Panc1 (cell line): Measurements from ENCODE around the gene PNKP. TPM values are rescaled to one million over a fixed set of nuclear protein-coding genes. Genes with fewer than 3 reads are reported as not detected.
A peak's percentile ranks its signal among the peaks of the same experiment; 100 is the strongest.

Experiments used
- ATAC-seq: fragments of 200-7000 bp; cut with Tn5 transposase; 2 replicates; pipeline ENCODE4 v1.9.1; 2020; ENCODE audit warnings: mild to moderate bottlenecking, moderate library complexity
- BruUV-seq: library from RNA; stranded (reverse); fragments of 400-500 nt; replicated peaks from 2 replicates; lab custom pipeline; 2021; lab: Mats Ljungman, UMichigan
- CTCF ChIA-PET: fragments of 300-600 bp; sonication (Branson Sonifier 250); formaldehyde crosslinking; loops from one replicate; lab custom pipeline; 2022; ENCODE audit warnings: antibody characterized with exemption; lab: Charles Lee
- POLR2A ChIA-PET: fragments of 300-600 bp; sonication (Branson Sonifier 250); formaldehyde crosslinking; loops from one replicate; lab custom pipeline; 2022; ENCODE audit warnings: antibody characterized with exemption; lab: Charles Lee
- DNase-seq: peaks from one replicate; pipeline ENCODE4 v3.0.0-alpha.2; 2010; ENCODE audit warnings: low read depth, low spot score
- H3K27ac ChIP-seq: 2 replicates; pipeline ENCODE4 v1.5.1; 2011; ENCODE audit warnings: mild to moderate bottlenecking, low read length, inconsistent platforms
- H3K27me3 ChIP-seq: fragments of 200-500 bp; sonication (Bioruptor generic); 2 replicates; pipeline ENCODE4 v1.6.0; 2014; ENCODE audit warnings: low read length, inconsistent platforms; ENCODE audit not compliant: control insufficient read depth, insufficient read depth
- H3K36me3 ChIP-seq: fragments of 200-500 bp; sonication (Bioruptor generic); 2 replicates; pipeline ENCODE4 v1.5.1; 2014; ENCODE audit warnings: inconsistent platforms, mild to moderate bottlenecking, low read length, moderate library complexity; ENCODE audit not compliant: control insufficient read depth, insufficient read depth
- H3K4me1 ChIP-seq: 2 replicates; pipeline ENCODE4 v1.5.1; 2011; ENCODE audit warnings: inconsistent platforms, mild to moderate bottlenecking, low read length, moderate library complexity; ENCODE audit not compliant: control insufficient read depth, insufficient read depth
- H3K4me3 ChIP-seq, 2 experiments: 2 replicates each; pipeline ENCODE4 v1.5.1; 2011 to 2012; ENCODE audit warnings: low read depth in 2 of 2, low read length in 2 of 2, mild to moderate bottlenecking in 2 of 2, inconsistent platforms in 1 of 2, moderate library complexity in 1 of 2
- H3K9me3 ChIP-seq: fragments of 200-500 bp; sonication (Bioruptor generic); 2 replicates; pipeline ENCODE4 v1.5.1; 2014; ENCODE audit warnings: low read depth, mild to moderate bottlenecking, inconsistent platforms, low read length, moderate library complexity; ENCODE audit not compliant: control insufficient read depth, insufficient read depth
- CTCF ChIP-seq: fragments of 450-650 bp; IDR thresholded peaks from 2 replicates; pipeline ENCODE4 v1.5.1; 2017; ENCODE audit warnings: mild to moderate bottlenecking
- POLR2AphosphoS5 ChIP-seq: IDR thresholded peaks from 2 replicates; pipeline ENCODE4 v1.6.1; 2012; ENCODE audit warnings: mild to moderate bottlenecking, low read depth, low read length, moderate library complexity
- REST ChIP-seq, 2 experiments: IDR thresholded peaks; 2 replicates each; pipeline ENCODE4 v1.6.1; 2011 to 2012; ENCODE audit warnings: low read depth in 2 of 2, control low read depth in 1 of 2, low read length in 1 of 2, mild to moderate bottlenecking in 1 of 2, moderate library complexity in 1 of 2; ENCODE audit not compliant: insufficient read depth in 1 of 2
- SIN3A ChIP-seq: IDR thresholded peaks from 2 replicates; pipeline ENCODE4 v1.6.1; 2012; ENCODE audit warnings: low read depth, mild to moderate bottlenecking, low read length, moderate library complexity, borderline replicate concordance; ENCODE audit not compliant: insufficient read depth
- TCF7L2 ChIP-seq: IDR thresholded peaks from 2 replicates; pipeline ENCODE4 v1.6.1; 2011; ENCODE audit warnings: mild to moderate bottlenecking, low read depth, low read length, inconsistent platforms
- in situ Hi-C: cut with HindIII; loops from 2 replicates; pipeline ENCODE4 v1.10.0; 2016; ENCODE audit warnings: low sequenced_read_pairs, low pct_unique_long_range_greater_than_20kb
- intact Hi-C: fragments of 100-400 bp; cut with micrococcal nuclease; formaldehyde crosslinking; loops from one replicate; pipeline ENCODE4 v1.10.0; 2022; ENCODE audit not compliant: unreplicated experiment
- total RNA-seq: library from RNA; stranded (reverse); gene quantifications from one replicate; pipeline ENCODE4 v1.2.1, GENCODE V29; 2021; ENCODE audit not compliant: unreplicated experiment

Gene PNKP
- total RNA-seq, 1 experiment from 2014 or later, result 76.7 TPM

GRCh38 chr19:49850487-49851342 lies 16.7 kb downstream of the PNKP start, which contains the start of gene PTOV1:
TSS of gene PTOV1 (plus strand) at chr19:49851159.
- no peaks in the 10 kb centered on the region for H3K9me3 ChIP-seq
- no TSS peak for BruUV-seq
- H3K36me3 ChIP-seq, result no peaks in the 10 kb centered on the region
- ATAC-seq, result peak; percentile 91
- H3K4me3 ChIP-seq, result peak within 1 kb of the TSS; percentile 58 to 73
- ChIA-PET CTCF (no interaction called here), POLR2A (interaction anchor here (0.6 kb wide), 2 partner anchors 37 to 40 kb away, joined by 3 read pairs; partner anchors contain the start of gene FUZ)
- no peak for TF ChIP-seq CTCF
- TF ChIP-seq TCF7L2, result peak; percentile 37; the same call in 1 of the 2 replicates
- TF ChIP-seq REST (IDR thresholded peaks at IDR 0.05; ENCODE audit: insufficient read depth in 1 of 2, low read depth in 2 of 2, low read length in 1 of 2), result no peak
- TF ChIP-seq POLR2AphosphoS5, result peak; percentile 69
- H3K27me3 ChIP-seq, result no peaks in the 10 kb centered on the region
- peak within 1 kb of the TSS; percentile 86 for H3K27ac ChIP-seq
- intact Hi-C loops (no loop called here), in situ Hi-C loops (no loop called here)
- peaks cover 13% of the 10 kb centered on the region for H3K4me1 ChIP-seq
- DNase-seq, result no peak

DNA sequence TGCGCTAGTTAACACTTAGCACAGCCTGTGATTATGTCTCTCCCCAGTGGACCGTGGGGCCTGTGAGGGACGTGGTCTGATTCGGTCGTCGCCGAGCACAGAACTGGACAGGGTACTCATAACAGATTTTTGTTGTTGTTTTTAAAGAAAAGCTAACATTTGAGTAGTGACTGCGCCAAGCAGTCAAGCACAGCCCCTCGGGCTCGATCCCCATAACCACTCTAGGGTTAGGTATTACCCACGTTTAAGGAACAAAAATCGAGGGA lies 17.2 kb downstream of the PNKP start:
- ATAC-seq (no peak), DNase-seq (no peak)
- BruUV-seq, result no TSS peak
- intact Hi-C loops (no loop called here), in situ Hi-C loops (no loop called here)
- ChIA-PET CTCF (no interaction called here), POLR2A (interaction anchor here (0.6 kb wide), 1 partner anchor 40 kb away, joined by 3 read pairs; no protein-coding TSS in a partner anchor)
- TF ChIP-seq CTCF (no peak), TCF7L2 (no peak), REST (IDR thresholded peaks at IDR 0.05; ENCODE audit: insufficient read depth in 1 of 2, low read depth in 2 of 2, low read length in 1 of 2) (no peak), SIN3A (no peak)
- Histone ChIP-seq H3K27me3 (no peaks in the 10 kb centered on the region), H3K4me1 (peaks cover 13% of the 10 kb centered on the region), H3K4me3 (peak overlapping the region; percentile 58 to 73), H3K27ac (peak overlapping the region; percentile 86), H3K9me3 (no peaks in the 10 kb centered on the region), H3K36me3 (no peaks in the 10 kb centered on the region)
